Inflammatory macrophage (primary cell): ENCODE measurements around the gene CAV3.

ENCODE experiments used
- DNase-seq, 2 donors: peaks; one replicate each; pipeline ENCODE4 v3.0.0-alpha.2; 2020 to 2022

CAV3 gene

DNA sequence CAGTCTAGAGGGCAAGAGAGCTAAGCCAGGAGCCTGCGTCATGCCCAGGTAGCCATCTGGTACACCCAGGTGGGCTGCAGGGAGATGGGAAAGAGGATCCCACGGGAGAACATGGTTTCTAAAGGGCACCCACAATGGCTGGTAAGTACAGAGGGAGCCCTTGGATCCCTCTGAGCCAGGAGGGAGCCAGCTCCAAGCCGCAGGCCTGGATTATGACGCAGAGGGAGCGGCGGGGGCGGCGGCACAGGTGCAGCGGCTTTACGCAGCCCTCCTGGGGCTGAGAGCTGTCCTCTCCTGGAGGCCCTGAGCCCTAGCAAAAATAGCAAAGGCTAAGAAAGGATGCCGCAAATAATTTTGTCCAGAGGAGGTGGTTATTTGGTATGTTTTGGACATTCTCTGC is 2.8 kb downstream of the CAV3 start:
- DNase-seq = no peak

DNA sequence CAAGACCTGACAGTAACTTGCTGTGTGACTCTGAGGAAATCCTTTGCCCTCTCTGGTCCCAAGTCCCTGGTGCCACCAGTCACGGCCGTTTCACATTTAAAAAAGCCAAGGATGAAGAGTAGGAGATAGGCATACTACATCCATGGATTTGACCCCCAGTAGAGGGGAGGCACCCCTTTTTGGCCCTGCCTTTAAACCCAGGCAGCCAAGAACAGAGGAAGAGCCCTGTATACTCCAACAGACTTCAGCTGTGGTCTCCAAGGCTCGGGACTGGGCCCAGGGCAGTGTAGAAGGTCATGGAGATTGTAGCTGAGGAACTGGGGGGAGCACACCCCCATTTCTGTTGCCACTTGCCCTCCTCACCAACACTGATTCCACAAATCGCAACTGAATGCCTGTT is 3.7 kb downstream of the CAV3 start:
- no peak for DNase-seq

DNA sequence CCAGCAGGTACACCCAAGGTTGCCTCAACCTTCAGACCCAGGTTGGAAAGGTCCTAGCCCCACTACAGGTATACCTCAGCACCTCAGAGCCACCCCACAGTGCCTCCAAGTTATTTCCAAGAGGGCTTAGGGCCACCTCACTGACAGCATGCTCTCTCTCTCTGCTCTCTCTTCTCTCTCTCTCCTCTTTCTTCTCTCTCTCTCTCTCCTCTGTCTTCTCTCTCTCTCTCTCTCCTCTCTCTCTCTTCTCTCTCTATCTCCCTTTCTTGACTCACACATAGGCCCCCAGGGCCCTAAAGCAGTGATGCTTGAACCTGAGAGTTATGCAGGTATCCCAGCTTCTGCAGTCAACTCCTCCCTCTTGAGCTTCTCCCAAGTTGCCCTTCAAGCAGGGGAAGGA is 4.2 kb downstream of the CAV3 start:
- no peak for DNase-seq

DNA sequence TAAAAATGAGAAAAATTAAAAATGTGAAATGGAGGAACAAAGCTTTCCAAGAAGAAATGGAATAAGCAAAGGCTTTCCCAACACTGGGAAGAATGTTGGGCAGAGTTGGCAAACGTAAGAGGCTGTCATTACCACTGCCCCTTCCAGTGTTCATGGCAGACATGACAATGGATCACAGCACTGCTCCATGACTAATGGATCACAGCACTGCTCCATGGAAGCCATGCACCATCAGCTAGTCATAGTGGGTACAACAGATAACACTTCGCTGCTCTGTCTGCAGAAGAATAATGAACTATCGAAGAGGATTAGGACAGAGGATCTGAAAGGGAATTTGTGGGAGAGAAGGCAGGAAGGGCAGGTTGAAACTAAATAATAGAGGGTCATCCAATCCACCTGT is 5.0 kb downstream of the CAV3 start:
- DNase-seq = no peak

DNA sequence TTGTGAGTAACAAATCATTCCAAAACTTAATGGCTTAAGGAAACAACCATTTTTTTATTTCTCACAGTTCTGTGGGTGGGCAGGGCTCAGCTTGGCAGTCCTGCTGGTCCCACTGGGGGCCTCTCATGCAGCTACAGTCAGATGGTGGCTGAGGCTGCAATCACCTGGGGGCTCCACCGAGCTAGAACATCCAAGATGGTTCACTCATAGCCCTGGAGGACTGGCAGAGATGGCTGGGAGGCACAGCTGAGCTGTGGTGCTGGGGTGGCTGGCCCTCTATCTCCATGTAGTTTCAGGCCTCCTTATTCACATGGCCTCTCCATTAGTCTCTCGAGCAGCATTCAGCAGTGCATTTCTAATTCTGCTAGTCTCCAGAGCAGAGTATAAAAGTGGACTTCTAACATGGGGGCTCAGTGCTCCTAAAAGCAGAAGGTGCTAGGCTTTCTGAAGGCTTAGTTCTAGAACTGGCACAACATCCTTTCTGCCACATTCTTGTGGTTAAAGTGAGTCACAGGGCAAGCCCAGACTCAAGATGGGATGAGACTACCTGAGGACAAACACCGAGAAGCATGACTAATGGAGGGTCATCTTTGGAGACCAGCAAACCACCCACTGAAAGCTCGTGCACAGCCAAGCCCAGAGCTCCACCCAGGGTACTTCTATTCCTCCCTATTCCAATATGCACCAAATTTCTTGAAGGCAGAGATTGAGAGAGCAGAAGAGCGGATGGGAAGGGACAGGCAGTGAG is 6.3 kb downstream of the CAV3 start:
- no peak for DNase-seq

DNA sequence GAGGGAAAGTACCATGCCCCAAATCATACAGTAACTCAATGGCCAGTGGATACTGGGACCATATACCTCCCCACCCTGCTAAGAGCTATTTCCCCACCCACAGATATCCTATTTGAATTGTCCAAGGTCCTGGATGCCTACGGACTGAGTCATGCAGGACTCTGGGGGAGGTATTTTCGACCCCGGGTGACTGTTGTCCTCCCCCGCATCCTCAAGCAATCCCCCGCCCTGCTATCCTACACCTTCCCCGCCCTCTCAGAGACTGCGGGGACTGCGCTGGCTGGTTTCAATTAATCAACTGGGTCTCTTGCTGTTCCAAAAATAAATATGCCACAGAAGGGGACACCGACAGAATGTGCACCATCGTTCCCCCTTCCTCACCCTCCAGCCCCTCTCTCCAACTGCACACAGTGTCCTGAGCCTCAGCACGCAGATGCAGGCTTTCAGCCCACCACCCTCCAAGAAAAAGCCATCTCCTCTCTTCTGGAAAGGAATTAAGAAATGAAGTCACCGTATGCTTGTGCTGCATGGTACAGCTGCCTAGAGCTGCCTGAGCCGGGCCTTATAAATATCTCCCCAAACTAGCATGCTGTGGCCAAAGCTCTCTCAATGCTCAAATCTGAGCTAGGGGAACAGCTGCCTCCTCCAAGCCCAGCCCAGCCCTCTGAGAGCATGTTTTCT is 8.1 kb downstream of the CAV3 start:
- no peak for DNase-seq

DNA sequence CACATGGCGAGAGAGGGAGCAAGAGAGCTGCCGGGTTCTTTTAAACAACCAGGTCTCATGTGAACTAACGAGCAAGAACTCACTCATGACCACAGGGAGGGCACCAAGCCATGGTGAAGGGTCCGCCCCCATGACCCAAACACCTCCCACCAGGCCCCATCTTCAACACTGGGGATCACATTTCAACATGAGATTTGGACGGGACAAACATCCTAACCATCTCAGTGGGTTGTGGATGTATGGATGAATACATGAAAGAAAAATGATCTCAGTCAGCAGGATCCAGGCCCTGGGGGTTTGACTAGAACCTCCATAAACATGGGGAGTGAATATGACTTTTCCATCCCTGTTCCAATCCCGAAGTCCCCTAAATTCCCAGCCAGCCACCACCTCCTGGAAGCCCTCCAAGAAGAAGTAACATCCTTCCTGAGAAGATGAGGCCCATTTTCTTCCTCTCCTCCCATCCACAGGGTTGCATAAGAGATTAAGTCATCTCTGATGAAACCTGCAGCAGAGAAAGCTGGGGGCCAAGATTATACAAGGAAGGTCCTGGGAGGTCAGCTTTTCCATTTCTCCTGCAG is 9.5 kb downstream of the CAV3 start:
- DNase-seq = peak; percentile 3 to 6

DNA sequence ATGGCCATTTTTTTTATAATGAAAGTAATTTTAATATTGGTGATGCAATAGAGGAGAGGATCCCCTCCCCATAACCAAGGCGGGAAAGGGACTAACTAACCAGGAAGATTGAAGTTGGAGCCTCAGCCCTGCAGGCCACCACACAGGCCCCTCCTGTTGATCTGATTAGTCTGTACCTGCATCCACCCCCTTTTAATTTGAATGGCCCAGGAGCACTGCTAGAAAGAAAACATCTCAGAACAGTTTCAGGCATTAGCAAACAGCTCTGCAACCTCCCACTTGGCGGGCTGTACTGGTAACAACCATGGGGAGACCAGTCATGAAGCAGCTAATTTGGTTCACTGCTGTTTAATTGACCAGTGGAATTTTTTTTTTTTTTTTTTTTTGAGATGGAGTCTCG is 10.3 kb downstream of the CAV3 start:
- DNase-seq = no peak

DNA sequence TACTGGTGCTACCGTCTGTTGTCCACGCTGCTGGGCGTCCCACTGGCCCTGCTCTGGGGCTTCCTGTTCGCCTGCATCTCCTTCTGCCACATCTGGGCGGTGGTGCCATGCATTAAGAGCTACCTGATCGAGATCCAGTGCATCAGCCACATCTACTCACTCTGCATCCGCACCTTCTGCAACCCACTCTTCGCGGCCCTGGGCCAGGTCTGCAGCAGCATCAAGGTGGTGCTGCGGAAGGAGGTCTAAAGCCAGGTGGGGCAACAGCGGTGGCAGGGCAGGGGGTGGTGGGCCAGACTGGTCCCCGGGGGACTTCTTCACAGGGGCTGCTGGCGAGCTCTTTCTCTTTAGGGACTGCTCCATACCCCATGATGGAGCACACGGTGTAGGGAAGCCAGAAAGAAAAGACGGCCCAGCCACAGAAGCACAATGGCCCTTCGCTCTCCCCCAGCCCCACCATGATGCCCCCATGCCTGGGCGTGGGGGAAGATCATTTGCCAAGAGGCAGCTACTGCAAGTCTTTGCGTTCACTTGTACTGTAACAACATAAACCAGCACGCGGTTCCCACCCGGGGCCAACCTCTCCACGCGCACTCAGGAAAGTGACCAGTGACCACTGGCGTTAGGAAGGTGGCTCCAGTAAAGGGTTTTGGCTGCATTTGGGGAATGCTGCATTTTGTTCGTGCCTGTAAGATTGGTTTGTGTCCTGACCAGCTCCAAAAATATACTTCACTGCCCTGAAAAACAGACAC is 12.2 kb downstream of the CAV3 start:
- no peak for DNase-seq

DNA sequence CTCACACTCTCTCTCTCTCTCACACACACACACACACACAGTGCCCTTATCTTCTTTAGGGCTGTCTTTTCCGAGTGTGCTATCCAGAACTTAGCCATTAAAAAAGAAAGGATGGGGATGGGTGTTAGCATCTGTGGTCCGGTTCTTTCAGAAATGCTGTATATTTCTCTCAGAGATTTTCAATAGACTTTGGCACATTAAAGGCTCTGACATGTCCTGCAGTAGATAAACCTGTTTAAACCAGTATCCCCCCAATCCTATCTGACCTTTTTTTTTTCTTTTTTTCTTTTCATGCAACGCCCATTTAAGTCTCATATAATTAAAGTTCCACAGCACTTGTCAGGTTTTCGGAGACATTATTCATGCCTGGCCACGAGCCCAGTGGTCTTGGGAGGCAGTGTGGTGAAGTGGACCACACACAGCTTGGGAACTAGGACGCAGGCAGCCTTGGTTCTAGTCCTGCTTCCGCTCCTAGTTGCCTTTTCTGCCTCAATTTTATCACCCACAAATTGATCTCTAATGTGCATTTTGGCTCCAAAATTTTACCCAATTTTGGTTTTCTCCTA is 13.3 kb downstream of the CAV3 start:
- DNase-seq = no peak

DNA sequence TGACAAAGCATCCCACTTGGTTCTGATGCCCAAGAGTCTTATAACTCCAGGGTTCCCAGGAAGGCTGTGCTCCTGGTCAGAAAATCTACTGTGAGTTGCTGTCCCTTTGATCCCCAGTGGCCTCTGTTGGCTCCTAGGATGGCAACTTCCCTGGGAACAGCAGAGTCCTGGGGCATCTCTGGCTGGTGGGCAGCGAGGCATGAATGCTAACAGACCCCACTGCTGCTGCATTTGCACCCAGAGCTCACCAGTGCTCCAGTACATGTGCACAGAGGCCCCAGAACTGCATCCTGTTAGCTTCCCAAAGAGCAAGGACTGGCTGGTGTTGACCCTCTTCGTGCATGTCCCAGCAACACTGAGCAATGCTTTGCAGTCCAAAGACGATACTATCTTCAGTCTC is 15.7 kb downstream of the CAV3 start:
- DNase-seq = no peak

DNA sequence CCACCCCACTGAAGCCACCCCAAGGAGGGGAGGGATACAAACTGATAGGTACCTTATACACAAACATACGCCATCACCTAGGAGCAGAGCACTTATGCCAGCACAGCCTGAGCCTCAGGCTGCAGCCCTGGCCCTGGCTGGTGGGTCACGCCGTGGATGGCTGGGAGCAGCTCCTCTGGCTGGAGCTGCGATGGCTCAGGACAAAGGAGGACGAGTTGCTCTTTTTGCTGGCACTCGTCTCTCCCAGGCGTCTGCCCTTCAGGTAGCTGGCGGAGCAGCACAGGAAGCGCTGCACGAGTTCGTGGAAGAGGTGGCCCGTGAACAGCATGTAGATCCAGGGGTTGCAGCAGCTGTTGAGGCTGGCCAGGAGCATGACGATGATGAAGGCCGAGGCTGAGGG is 19.2 kb downstream of the CAV3 start:
- no peak for DNase-seq

DNA sequence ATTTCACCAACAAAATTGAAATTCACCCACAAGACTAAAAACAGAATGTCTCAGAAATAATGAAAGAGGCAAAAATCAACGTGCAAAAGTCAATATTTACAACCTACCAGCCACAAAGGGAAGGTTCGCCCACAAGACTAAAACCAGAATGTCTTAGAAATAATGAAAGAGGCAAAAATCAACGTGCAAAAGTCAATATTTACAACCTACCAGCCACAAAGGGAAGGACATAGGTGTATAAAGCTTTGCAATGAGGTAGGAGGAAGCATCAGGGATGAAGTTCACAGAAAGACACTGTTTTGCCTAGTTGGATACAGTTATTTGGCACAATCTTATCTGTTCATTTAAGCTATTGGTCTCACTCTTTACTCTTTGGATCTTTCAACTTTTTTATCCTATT is 21.5 kb downstream of the CAV3 start:
- no peak for DNase-seq

DNA sequence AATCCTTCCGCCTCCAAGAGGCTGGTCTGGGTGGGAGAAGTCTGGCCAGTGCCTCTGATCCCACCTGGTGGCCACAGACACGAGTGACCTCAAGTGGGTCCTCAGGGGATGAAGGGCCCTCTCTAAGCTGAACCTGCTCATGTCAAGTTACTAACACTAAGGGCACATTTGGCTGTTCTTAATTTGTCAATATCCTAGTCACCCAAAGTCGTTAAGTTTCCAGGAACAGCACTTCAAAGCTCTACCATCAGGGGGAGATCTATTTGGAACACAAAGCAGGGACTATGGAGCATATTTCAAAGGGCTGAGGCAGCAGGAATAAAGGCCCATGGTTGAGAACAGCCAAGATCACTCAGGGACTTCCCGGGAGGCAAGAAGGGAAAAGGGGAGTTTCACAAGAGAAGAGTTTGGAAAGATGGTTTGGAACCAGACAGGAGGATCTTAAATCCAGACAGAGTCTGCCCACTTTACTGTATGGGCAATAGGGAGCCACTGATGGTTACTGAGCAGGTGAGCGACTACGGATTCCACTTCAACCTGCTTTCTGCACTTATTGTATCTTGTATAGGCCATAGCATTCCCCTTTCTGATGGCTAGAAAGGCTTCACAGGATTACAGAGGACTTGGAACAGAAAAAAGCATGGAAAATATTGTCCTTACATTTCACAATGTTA is 22.1 kb downstream of the CAV3 start:
- no peak for DNase-seq

DNA sequence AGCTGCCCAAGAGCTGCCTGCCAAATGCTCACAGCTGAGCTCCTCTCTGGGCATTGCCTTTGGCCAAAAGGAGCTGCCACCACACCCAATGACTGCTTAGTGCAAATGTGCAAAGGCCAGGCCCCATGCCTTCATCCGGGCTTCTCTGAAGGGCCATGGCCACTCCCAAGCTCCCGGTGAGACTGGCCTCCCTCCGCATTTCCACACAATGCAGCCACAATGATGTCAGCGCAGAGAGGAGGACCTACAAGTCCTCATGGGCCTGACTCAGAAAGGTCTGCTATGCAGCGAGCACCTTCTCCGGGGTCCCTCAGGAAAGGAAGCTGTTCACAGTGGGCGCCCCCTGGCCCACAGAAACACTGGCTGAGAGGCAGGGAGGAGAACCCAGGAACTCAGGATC is 23.1 kb downstream of the CAV3 start:
- DNase-seq = no peak

DNA sequence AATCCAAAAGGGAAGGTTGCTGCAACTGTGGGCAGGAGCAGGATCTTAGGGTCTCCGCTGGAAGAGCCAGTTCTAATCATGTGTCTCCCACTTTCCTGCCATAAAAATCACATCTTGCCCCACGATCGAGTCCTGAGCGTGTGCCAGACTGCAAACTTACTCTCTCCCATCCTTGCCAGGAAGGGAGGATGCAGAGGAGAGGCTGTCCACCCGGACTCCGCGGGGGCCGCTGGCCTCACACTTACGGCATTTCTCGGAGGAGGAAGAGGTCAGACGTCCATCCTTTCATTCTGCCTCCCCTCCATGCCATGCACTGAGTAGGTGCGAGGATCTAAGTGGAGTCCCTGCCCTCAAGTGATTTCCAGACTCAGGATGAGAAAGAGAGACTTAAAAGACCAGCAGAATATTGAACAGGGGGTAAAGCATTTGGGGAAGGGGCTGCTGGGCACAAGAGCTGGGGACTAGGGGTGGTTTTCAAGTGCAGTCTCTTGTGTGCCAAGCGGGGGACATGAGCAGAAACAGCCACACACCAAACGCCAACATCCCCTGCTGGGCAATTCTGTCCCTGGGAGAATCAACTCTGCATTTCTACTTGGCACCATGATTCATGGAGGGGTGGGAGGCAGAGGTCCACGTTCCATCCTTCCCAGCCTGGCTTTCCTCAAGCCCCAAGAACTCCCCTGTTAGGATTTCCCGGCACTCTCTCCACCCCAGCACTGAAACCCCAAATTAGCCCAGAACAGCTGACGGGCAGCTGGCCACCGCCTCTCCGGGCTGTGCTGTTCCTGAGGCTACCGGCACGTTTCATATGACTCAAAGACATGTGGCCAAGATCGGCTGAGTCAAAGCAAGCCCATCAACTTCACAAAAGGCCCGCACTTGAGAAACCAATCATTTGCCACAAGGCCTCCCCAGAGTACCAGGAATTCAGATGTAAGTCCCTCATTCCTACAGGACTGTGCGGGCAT is 24.2 kb downstream of the CAV3 start:
- no peak for DNase-seq

DNA sequence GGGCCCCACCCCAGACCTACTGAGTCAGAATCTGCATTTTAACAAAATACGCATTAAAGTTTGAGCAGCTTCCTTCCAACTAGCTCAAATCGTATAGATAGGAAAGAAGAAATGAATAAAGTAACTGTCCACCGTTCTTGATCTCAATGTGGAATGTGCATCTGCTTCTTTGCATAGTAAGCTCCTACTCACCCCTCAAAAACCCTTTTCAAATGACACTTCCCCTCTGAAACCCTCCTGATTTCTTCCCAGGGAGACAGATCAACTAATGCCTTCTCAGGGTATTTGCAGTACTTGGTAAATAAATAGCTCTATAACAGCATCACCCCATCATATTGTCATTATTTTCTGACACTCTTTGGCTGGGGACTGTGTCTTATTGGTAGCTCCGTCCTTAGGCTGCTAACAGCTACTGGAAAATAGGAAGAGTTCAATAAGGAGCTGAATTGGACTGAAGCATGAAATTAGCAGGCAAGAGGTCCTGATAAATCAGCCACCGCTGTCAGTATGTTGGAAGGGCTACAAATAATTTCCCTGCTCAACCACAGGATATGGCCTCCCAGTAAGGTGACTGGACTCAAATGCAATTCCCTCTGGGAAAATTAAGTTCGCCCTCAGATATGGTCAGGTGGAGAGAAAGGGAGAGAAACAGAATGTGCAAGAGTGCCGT is 25.6 kb downstream of the CAV3 start:
- no peak for DNase-seq

DNA sequence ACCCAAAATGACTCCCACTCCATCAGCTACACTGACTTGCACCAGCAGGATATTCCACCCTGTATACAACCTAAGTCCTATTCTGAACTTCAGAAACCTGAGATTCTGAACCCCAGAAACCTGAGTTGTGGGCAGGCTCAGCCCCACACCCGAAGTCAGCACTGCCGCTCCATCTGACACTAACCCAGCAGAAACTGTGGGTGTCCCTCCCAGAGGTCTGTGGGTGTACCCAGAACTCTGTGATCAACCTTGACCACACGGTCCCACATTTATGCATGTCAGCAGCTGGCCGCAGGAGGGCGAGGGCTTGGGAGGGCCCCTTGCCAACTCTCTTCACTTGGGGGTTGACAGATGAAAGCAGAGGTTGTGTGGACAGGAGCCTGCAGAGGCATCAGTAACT is 26.5 kb downstream of the CAV3 start:
- no peak for DNase-seq

DNA sequence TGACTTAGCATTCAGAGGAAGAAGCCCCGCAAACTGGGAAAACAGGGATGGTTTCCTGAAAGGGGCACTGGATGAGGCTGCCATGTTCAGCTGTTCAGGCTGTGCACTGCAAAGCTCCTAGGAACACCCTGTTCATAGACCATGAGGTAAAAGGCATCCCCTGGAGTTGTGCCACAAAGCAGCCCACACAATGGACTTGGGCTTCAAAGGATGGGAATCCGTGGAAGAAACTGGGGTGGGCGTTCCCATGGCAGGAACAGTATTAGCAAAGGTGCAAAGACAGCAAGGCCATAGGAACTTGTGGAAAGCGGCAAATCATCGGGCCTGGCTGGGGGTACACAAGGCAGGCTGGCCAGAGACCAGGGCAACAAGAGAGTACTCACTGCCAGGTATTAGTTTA is 26.9 kb downstream of the CAV3 start:
- DNase-seq = no peak

DNA sequence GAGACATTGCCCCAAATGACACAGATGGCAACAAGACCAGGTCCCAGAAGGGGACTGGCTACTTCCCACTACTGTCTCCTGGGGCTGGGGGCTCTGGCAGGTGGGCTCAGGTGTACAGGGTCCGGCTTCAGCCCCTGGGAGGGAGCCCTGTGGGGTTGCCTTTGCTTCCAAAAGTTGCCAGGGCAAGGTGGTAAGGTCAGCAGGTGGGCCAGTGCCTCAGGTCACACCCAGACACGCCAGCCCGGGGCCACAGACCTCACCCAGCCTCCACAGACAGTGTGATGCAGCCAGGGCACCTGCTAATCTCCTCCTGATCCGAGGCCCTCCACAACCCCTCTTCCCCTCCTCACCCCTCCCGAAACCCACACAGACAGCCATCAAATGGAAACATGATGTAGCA is 28.3 kb downstream of the CAV3 start:
- no peak for DNase-seq
